ENCODE measurements around the gene CPSF2.
A peak's percentile ranks its signal among the peaks of the same experiment; 100 is the strongest.

Gene CPSF2
- total RNA-seq, result 41.7 to 178 (median 144) reads per million in 9 experiments

- H3K27me3 Mint-ChIP-seq, result no peaks in the 10 kb centered on the region
- peaks cover 22 to 42% of the 10 kb centered on the region in 2 donors for H3K4me1 Mint-ChIP-seq (ENCODE audit: low read depth in 2 of 2)
- peak within 1 kb of the TSS; percentile 99 for H3K4me3 Mint-ChIP-seq
- peak; percentile 77 to 86 (median 78) for DNase-seq
- no peaks in the 10 kb centered on the region for H3K9me3 Mint-ChIP-seq
- H3K27ac Mint-ChIP-seq, result peak within 1 kb of the TSS; percentile 99 to 100
- peak; percentile 88 for ATAC-seq (replicated peaks)
- H3K36me3 Mint-ChIP-seq (ENCODE audit: insufficient read depth), result peaks cover 26% of the 10 kb centered on the region
These were observed at the start of gene CPSF2, which contains the start of gene NDUFB1 for GRCh38 chr14:92121670-92122350. Gene CPSF2 (plus strand): TSS chr14:92121969. CDS start chr14:92130985, 9,016 bp downstream. Gene NDUFB1 (minus strand): TSS chr14:92121706. CDS start chr14:92117637, 4,069 bp downstream.

- Mint-ChIP-seq H3K36me3 (ENCODE audit: insufficient read depth) (peaks cover 48% of the 10 kb centered on the region), H3K4me3 (no peak overlapping the region), H3K4me1 (ENCODE audit: low read depth in 2 of 2) (no peaks in the 10 kb centered on the region), H3K9me3 (no peaks in the 10 kb centered on the region), H3K27ac (no peak overlapping the region), H3K27me3 (no peaks in the 10 kb centered on the region)
- DNase-seq (no peak), ATAC-seq (replicated peaks) (no peak)
These were observed 47.2 kb upstream of the CPSF2 start for GRCh38 chr14:92074555-92074954.

DNA sequence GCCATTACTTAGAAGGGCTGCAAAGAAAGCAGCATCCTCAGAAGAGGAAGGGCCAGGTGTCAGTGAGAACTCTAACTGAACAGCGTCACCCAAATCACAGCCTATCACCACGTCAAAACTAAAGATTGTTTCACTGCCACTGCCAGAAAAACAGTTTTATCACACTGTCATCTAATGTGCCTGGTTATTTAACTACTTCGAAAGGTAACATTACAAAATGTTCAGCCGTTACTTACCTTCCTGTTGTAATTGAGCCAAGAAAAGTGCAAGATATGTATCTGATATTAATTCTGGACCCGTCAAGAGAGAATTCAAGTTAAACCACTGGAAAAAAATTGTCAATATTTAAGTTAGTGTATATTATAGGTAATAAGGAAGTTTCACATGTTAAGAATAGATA lies 33.3 kb upstream of the CPSF2 start:
- Mint-ChIP-seq H3K27ac (no peak overlapping the region), H3K36me3 (ENCODE audit: insufficient read depth) (peaks cover 63% of the 10 kb centered on the region), H3K4me1 (ENCODE audit: low read depth in 2 of 2) (no peaks in the 10 kb centered on the region), H3K9me3 (no peaks in the 10 kb centered on the region), H3K27me3 (no peaks in the 10 kb centered on the region), H3K4me3 (no peak overlapping the region)
- ATAC-seq (replicated peaks), result no peak
- no peak for DNase-seq

- Mint-ChIP-seq H3K4me1 (ENCODE audit: low read depth in 2 of 2) (no peaks in the 10 kb centered on the region), H3K27me3 (no peaks in the 10 kb centered on the region), H3K4me3 (no peak overlapping the region), H3K36me3 (ENCODE audit: insufficient read depth) (peaks cover 55% of the 10 kb centered on the region), H3K27ac (no peak overlapping the region), H3K9me3 (no peaks in the 10 kb centered on the region)
- no peak for ATAC-seq (replicated peaks)
- no peak for DNase-seq
These were observed 28.4 kb upstream of the CPSF2 start for GRCh38 chr14:92093320-92093719.

- peak overlapping the region in 1 of 2 donors; percentile 23 for H3K27ac Mint-ChIP-seq
- peaks cover 14% of the 10 kb centered on the region for H3K36me3 Mint-ChIP-seq (ENCODE audit: insufficient read depth)
- ATAC-seq (replicated peaks) (no peak), DNase-seq (no peak)
- H3K27me3 Mint-ChIP-seq, result no peaks in the 10 kb centered on the region
- H3K4me1 Mint-ChIP-seq (ENCODE audit: low read depth in 2 of 2), result peaks cover 9 to 27% of the 10 kb centered on the region in 2 donors
- H3K4me3 Mint-ChIP-seq, result no peak overlapping the region
- no peaks in the 10 kb centered on the region for H3K9me3 Mint-ChIP-seq
These were observed 22.0 kb upstream of the CPSF2 start for GRCh38 chr14:92099802-92100201.

DNA sequence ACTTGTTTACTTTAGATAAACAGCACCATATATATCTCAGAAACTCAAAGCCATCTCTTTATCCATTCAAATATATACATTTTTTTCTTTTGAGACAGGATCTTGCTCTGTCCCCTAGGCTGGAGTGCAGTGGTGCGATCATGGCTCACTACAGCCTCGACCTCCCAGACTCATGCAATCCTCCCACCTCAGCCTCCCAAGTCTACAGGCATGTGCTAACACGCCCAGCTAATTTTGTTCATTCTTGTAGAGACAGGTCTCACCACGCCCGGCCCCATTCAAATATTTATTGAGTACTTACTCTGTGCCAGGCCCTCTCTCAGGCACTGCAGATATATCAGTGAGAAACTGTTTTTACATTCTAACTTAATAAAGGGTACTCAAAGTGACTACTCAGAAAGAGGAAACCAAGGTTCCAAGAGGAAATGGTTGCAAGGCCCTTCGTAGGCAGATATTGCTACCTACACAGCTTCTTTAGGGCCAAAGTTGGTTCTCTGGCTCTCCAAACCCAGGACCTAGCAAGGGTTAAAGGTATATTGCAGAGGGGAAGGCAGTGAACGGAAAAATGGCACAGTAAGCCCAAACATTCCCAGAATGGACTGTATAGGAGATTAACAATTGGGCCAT lies 18.3 kb upstream of the CPSF2 start:
- no peak overlapping the region for H3K27ac Mint-ChIP-seq
- no peak overlapping the region for H3K4me3 Mint-ChIP-seq
- no peaks in the 10 kb centered on the region for H3K27me3 Mint-ChIP-seq

DNA sequence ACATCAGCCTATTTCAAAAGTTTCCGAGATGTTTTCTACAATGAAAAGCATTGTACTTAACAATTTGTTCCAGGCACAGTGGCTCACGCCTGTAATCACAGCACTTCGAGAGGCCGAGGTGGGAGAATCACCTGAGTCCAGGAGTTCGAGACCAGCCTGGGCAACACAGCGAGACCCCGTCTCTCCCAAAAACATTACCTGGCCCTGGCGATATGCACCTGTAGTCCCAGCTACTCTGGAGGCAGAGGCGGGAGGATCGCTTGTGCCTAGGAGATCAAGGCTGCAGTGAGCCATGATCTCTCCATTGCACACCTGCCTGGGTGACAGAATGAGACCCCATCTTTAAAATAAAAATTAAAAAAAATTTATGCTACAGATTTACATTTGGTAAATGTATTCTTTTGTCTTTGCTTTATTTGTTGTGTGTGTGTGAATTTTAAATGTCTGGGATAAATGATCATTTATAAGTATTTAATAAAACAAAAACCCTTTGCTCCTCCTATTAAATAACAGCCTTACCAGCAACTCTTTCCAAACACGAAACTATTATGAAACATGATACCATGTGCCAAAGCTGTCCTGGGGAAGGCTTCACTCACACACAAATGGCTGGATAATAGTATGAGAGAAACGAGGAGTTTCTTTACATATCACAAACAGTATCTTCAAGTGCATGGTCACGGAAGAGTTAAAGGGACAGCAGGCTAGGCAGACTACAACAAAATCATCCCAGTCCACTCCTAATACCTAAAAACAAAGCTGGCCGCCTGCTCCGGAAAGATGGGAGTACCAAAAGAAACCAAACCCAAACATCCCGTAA lies 16.5 kb upstream of the CPSF2 start:
- H3K27ac Mint-ChIP-seq, result peak overlapping the region; percentile 91
- H3K9me3 Mint-ChIP-seq, result no peaks in the 10 kb centered on the region
- H3K4me1 Mint-ChIP-seq (ENCODE audit: low read depth in 2 of 2), result peaks cover 19 to 23% of the 10 kb centered on the region in 2 donors
- no peaks in the 10 kb centered on the region for H3K27me3 Mint-ChIP-seq
- peak overlapping the region; percentile 89 to 92 for H3K4me3 Mint-ChIP-seq
- peaks cover 7% of the 10 kb centered on the region for H3K36me3 Mint-ChIP-seq (ENCODE audit: insufficient read depth)
- no peak for DNase-seq
- ATAC-seq (replicated peaks), result no peak

More for the DNA sequence above, 18.3 kb upstream of the CPSF2 start:
- Mint-ChIP-seq H3K36me3 (ENCODE audit: insufficient read depth) (peaks cover 7% of the 10 kb centered on the region), H3K9me3 (no peaks in the 10 kb centered on the region), H3K4me1 (ENCODE audit: low read depth in 2 of 2) (peaks cover 18 to 32% of the 10 kb centered on the region in 2 donors)
- ATAC-seq (replicated peaks), result no peak
- DNase-seq, result no peak

DNA sequence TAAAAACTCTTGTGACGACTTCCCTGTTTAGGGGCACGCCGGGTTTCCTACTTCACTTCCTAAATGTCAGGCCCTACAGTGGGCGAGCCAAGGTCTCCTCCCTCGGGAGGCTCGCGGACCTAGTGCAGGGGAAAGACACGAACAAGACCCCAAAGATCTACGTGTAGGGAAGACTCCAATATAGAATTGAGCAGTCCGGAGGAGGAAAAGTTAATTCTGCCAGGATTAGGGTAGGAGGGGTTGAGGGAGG lies 16.0 kb upstream of the CPSF2 start:
- ATAC-seq (replicated peaks) (no peak), DNase-seq (peak in 1 of 3 experiments; percentile 9)
- Mint-ChIP-seq H3K36me3 (ENCODE audit: insufficient read depth) (peaks cover 7% of the 10 kb centered on the region), H3K27ac (peak overlapping the region; percentile 91), H3K9me3 (no peaks in the 10 kb centered on the region), H3K4me1 (ENCODE audit: low read depth in 2 of 2) (peaks cover 16 to 19% of the 10 kb centered on the region in 2 donors), H3K27me3 (no peaks in the 10 kb centered on the region), H3K4me3 (peak overlapping the region; percentile 89 to 92)

- ATAC-seq (replicated peaks) (peak; percentile 93), DNase-seq (peak; percentile 88 to 92 (median 88))
- peak within 1 kb of the TSS; percentile 91 for H3K27ac Mint-ChIP-seq
- no peaks in the 10 kb centered on the region for H3K27me3 Mint-ChIP-seq
- peaks cover 7% of the 10 kb centered on the region for H3K36me3 Mint-ChIP-seq (ENCODE audit: insufficient read depth)
- H3K4me3 Mint-ChIP-seq, result peak within 1 kb of the TSS; percentile 89 to 92
- H3K9me3 Mint-ChIP-seq, result no peaks in the 10 kb centered on the region
- peaks cover 18 to 19% of the 10 kb centered on the region in 2 donors for H3K4me1 Mint-ChIP-seq (ENCODE audit: low read depth in 2 of 2)
These were observed 15.4 kb upstream of the CPSF2 start, which contains the start of gene ATXN3 for GRCh38 chr14:92106143-92106926. Gene ATXN3 (minus strand): TSS chr14:92106582. CDS start chr14:92106552, 30 bp downstream.

DNA sequence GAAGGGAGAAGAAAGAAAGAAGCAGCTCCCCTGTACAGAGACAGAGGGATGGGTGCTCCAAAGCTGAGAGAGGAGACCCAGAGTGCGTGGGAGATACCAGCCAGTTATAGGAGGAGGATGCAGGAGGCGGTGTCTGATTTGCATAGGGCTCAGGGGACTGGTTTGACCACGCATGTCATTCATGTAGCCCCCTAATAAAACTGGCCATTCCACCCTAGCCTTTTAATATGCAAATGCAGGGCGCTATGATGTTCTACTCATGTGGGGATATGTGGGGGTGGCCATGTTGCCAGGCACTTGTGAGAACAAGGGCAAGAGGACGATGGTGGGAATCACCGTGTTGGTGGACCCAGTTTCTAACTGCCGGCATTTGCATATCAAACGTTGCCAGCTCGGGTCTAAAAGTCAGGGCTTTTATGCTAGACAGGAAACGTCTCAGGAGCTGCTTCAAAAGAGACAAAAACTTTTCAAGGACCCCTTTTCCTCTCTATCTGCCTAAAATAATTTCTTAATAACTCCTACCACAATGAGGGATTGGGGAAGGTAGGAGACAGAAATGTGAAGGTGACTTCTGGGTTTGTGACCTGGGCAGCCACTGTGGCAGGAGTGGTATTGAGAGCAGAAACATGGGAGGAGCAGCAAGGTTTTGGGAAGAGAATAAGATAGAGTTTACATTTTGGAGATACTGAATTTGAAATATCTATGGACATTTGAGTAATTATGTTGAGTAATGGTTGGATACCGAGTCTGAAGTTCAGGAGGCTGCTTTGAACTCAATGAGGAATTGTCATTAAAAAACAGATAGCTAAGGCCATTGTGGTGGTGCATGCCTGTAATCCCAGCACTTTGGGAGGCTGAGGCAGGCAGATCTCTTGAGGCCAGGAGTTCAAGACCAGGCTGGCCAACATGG lies 13.2 kb upstream of the CPSF2 start:
- H3K4me3 Mint-ChIP-seq, result no peak overlapping the region
- peaks cover 7% of the 10 kb centered on the region for H3K36me3 Mint-ChIP-seq (ENCODE audit: insufficient read depth)
- H3K4me1 Mint-ChIP-seq (ENCODE audit: low read depth in 2 of 2), result peaks cover 7 to 13% of the 10 kb centered on the region in 2 donors
- no peak for ATAC-seq (replicated peaks)
- no peaks in the 10 kb centered on the region for H3K27me3 Mint-ChIP-seq
- no peak overlapping the region for H3K27ac Mint-ChIP-seq
- no peak for DNase-seq
- H3K9me3 Mint-ChIP-seq, result no peaks in the 10 kb centered on the region

DNA sequence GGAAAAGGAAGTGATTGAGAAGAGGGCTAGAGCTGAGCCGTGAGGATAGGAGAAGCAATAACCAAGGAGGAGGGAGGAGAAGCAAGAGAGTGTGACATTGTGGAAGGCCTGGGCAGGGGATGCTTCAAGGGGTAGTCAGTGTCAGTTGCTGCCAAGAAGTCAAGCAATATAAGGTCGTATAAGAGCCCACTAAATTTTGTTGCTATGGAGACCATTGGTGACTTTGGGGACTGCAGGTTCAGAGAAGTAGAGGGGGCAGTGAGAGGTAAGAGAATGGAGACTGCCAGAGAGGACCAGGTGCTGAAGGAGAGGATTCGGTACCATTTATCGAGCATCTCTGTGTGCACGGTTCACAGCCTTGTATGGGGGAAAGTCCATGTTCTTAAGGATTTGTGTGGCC lies 12.3 kb upstream of the CPSF2 start:
- Mint-ChIP-seq H3K9me3 (no peaks in the 10 kb centered on the region), H3K4me1 (ENCODE audit: low read depth in 2 of 2) (peaks cover 6 to 13% of the 10 kb centered on the region in 2 donors), H3K27ac (no peak overlapping the region), H3K4me3 (no peak overlapping the region), H3K27me3 (no peaks in the 10 kb centered on the region), H3K36me3 (ENCODE audit: insufficient read depth) (peaks cover 7% of the 10 kb centered on the region)
- no peak for DNase-seq
- no peak for ATAC-seq (replicated peaks)

GRCh38 chr14:92121207-92121669 lies 531 bp upstream of the CPSF2 start:
- Mint-ChIP-seq H3K27ac (peak overlapping the region; percentile 99 to 100), H3K27me3 (no peaks in the 10 kb centered on the region), H3K4me1 (ENCODE audit: low read depth in 2 of 2) (peaks cover 22 to 42% of the 10 kb centered on the region in 2 donors), H3K36me3 (ENCODE audit: insufficient read depth) (peaks cover 26% of the 10 kb centered on the region), H3K9me3 (no peaks in the 10 kb centered on the region), H3K4me3 (peak overlapping the region; percentile 99)
- ATAC-seq (replicated peaks) (peak; percentile 23), DNase-seq (peak in 1 of 3 experiments; percentile 6)
